Muscle of back (tissue), 11 donors: ENCODE data around the gene SERHL2. TPM values are rescaled to one million over a fixed set of nuclear protein-coding genes. Genes with fewer than 3 reads are reported as not detected.
A peak's percentile ranks its signal among the peaks of the same experiment; 100 is the strongest.
"Not testable (repeated sequence)": the region's sequence is repeated elsewhere in the genome, so short reads cannot be mapped to it uniquely, and the experiment has no call there.

Source experiments
- DNase-seq, 3 donors: peaks; one replicate each; pipeline versions ENCODE4 v3.0.0 to v3.0.0-alpha.2; 2013
- polyA plus RNA-seq, 10 donors: library from polyadenylated mRNA; unstranded; fragments of 120-200 nt; gene quantifications; one replicate each; pipeline ENCODE4 v1.2.1, GENCODE V29; 2013; ENCODE audit not compliant: insufficient read length in 10 of 10

SERHL2 gene
- polyA plus RNA-seq, 10 donors = 2.0 to 6.5 (median 2.9) TPM

DNA sequence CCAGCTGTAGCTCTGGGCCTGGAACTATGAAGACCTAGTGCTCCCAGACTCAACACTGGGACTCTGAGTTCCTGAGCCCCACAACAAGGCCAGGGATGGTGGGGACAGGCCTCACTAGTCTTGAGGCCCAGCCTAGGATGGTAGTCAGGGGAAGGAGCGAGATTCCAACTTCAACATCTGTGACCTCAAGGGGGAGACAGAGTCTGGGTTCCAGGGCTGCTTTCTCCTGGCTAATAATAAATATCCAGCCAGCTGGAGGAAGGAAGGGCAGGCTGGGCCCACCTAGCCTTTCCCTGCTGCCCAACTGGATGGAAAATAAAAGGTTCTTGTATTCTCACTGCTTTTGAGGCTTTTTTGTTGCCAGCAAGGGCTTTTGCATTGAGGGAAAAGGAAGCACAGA, 20.3 kb downstream of the SERHL2 start:
- DNase-seq = not testable (repeated sequence)

DNA sequence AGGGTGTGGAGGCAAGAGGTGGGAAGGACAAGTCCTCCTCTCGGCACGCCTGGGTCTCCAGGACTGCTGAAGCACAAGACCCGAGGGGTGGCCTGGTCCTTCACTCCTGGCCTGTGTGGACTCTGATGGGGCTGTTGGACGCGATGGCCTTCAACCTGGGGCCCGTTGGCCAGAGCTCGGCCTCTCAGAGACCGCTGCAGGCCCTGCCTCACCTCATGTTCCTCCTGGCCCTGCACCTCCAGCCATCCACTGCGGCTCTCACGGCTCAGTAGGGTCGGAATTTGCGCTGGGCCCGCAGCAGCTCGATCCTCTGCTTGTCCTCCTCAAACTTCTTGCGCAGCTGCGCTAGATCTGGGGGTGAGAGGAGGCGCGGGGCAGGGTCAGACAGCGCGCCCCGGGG, 20.7 kb downstream of the SERHL2 start:
- DNase-seq = not testable (repeated sequence)

- not testable (repeated sequence) for DNase-seq
Measured at GRCh38 chr22:42575996-42576574, 22.3 kb downstream of the SERHL2 start.

DNA sequence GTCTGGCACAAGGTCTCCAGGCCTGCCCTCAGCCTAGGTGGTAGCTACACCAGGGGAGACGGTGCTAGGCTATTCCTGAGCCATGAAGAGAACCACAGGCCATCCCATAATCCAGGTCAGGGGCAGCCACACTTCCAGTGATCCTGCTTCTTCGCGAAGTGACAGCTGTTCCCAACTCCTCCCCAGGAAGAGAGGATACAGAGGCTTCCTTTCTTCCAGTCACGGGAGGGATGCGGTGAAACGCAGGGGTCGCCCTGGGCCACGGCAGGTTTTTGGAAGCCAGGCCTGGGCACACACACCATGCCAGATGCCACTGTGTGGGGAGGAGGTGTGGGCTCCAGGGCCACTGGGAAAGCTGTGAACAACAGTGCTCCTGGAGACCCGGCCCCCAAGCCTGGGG, 23.4 kb downstream of the SERHL2 start:
- not testable (repeated sequence) for DNase-seq

GRCh38 chr22:42577623-42578240, 24.0 kb downstream of the SERHL2 start:
- DNase-seq = no peak

DNA sequence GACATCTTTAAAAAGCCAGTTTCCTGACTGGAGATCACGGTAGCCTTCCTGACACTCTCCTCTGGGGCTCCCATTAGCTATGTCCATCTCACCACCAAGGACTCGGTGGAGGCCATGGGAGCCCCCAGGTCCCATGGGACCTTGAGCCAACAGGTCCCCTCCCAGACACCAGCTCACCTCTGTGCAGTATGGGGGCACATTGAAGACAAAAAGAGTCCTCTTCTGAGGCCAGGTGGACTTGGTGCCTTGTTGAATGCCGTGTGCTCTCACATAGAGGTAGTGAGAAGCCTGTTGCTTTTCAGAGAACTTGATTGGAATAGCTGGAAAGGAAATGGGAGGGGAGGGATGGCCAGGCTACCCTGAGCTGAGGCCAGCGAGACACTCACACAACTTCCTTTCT, 26.3 kb downstream of the SERHL2 start:
- not testable (repeated sequence) for DNase-seq

DNA sequence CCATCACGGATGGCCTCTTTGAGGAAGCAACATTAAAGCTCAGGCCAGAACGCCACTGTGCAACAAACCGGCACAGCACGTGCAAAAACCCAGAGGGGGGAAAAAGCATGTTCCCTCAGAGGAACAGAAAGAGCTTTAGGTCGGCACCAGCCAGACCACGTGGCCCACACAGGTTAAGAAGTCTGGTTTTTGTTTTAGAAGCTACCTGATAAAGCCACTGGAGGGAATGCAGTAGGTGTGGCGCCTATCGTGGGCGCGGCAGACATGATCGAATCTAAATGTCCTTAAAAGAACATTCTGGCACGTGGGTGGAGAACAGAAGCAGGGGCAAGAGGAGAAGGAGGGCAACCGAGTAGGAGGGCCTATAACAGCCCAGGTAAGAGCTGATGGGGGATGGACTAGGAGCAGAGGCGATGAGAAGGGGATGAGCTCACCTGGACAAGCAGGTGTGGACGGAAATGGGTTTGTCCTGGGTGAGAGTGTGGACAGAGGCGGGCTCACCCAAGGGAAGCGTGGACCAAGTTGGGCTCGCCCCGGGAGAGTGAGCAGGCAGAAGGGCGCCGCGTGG, 27.5 kb downstream of the SERHL2 start:
- DNase-seq = not testable (repeated sequence)

- peak; percentile 62 to 93 (median 82) for DNase-seq
Measured at GRCh38 chr22:42581762-42582716, 28.3 kb downstream of the SERHL2 start.

DNA sequence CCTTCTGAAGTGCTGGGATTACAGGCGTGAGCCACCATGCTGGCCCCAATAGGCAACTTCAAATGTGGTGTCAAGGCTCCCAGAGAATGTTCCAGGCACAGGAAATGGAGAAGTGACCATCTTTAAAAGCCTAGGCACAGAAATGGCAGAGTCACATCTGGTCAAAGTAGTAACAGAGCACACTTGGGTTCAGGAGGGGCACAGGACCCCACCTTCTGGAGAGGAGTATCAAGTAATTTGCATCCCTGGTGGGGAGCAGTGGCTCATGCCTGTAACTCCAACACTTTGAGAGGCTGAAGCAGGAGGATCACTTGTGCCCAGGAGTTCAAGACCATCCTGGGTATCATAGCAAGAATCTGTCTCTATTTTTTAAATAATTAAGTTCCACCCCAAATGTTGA, 29.2 kb downstream of the SERHL2 start:
- DNase-seq = no peak

DNA sequence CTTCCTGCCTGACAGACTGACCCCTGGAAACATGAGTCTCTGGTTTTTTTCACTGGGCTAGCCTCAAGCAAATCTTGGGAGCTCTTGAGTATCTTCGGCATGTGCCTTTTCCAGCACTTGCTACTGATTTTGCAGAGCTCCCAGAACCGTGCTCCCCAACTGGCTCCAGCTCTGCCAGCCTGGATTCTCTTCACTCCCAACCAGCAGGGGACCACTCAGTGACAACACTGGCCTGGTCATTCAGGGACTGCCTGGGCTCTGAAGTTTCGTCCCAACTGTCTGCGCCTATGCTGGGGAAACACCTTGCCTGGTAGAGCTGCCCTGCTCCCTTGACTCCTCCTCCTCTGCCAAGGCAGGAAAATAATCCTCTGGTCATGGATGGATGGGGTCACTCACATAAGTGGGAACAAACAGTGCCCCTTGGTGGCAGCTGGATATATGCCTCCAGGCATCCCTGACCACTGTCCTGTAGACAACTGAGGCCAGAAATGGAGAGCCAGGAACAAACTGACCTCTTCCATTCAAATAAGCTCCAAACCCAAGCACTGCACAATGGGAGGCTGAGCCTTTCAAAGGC, 30.7 kb downstream of the SERHL2 start:
- no peak for DNase-seq

DNA sequence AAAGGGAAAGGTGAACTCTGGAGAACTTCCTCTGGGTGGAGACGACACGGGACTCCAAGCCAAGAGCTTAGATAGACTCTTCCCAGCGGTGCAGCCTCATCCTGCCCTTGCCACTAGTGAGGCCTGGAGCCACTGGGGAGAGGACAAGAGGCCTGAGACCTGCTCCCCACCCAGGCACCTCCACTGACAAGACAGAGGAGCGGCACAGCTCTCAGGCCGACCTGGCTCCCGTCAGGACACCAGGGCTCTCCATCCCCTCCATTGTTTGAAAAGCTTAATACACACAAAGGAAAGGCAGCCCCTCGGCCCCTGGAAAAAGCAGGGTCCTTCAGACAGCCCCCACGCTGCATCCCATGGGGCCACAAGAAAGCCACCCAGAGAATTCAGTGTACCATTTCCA, 31.3 kb downstream of the SERHL2 start:
- no peak for DNase-seq

DNA sequence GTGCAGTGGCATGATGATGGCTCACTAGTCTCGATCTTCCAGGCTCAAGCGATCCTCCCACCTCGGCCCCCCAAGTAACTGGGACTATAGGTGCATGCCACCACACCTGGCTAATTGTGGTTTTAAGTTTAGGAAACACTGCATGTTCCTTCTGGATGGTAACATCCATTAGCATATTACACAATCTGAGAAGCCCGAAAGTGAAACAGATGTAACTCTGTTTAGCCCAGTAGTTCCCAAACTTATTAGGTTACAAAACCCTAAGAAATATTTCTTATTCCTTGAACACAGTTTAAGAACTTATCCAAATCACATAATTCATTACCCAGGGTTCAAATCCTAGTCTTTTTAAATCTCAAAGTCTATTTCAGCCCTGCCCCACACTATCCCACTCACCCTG, 32.6 kb downstream of the SERHL2 start:
- DNase-seq = no peak

DNA sequence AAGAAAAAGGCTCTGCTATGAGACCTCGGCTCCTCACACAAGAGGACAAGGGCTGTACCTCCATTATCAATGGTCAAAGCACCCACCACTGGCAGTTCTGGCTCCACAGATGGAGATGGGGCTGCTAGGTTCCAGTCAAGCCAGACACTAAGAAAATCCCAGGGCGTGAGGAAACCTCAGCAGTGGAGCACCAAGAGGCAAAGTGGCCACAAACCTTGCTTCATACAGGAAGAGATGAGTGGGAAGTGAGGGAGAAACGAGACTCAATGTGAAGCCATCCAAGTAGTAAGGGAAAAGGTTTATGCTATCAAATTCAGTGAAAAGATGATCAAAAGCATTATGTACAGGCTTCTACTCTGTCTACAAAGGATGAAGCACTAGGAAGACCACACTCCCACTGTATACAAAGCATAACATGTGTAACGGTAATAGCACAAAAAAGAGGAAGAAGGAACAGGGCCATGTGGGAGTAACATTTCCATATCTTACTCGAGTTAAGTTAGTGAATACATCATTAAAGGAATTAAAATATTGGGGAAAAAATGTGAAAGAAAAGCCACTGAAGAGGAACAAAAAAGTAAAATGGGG, 33.9 kb downstream of the SERHL2 start:
- DNase-seq = no peak

DNA sequence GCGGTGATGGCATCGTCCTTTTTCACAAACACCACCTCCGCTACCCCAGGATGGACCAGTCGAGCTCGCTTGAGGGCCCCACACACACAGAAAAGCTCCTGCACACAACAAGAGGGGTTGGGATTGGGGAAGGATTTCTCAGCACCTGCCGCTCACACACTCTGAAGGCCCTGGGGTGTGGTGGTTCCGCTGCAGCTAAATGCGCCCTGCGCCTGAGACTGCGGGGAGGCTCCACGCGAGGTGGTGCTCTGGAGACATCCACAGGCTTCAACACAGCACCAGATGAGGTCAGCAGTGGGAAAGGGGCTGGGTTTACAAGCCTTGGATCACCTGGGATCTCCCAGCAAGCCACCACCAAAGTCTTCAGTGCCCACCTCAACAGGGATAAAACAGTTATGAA, 38.2 kb downstream of the SERHL2 start:
- no peak for DNase-seq

GRCh38 chr22:42595434-42595833, 41.7 kb downstream of the SERHL2 start:
- DNase-seq = no peak

GRCh38 chr22:42596336-42596735, 42.6 kb downstream of the SERHL2 start:
- DNase-seq = peak in 2 of 3 donors; percentile 65 to 85

GRCh38 chr22:42596863-42597530, 43.2 kb downstream of the SERHL2 start:
- no peak for DNase-seq

DNA sequence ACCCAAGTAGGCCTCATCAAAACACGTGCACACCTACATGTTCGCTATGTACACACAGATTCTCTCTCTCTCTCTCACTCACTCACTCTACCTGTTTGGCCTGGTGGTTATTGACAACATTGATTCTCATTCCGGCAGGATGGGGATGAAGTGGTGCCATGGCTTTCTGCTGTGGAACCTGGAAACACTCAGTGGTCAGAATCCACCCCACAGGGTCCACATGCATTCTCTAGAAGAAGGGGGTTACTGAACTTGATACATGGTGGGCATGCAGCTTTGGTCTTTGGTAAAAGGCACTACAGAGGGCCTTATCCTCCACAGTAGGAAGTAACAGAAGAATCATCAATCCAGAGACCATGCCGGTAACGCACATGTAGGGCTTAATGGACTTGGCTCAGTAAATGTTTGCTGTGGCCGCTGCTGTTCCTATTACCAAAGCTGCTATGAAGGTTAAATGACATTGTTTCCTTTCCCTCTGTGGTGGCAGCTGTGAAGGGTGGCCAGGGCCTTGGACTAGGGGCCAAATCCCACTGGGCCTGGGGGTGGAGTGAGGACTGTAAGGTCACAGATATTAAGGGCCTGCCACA, 48.2 kb downstream of the SERHL2 start:
- DNase-seq = no peak

DNA sequence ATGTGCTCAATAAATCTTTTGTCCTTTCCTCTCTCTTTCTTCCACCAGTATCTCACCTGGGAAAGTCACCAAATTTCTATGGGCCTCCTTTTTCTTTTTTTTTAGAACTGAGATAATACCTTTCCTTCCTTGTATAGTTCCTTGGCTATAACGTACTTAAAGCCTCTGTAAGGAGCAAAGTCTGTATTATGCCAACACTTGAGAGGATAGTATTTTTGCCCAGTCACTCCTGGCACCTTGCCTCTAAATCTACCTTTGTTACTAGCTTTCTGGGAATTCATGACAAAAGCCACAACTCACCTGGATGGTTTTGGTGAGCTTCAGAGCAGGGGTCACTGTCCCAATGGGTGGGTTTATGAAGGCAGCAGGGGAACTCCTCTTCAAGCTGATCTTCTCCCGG, 48.7 kb downstream of the SERHL2 start:
- DNase-seq = no peak

DNA sequence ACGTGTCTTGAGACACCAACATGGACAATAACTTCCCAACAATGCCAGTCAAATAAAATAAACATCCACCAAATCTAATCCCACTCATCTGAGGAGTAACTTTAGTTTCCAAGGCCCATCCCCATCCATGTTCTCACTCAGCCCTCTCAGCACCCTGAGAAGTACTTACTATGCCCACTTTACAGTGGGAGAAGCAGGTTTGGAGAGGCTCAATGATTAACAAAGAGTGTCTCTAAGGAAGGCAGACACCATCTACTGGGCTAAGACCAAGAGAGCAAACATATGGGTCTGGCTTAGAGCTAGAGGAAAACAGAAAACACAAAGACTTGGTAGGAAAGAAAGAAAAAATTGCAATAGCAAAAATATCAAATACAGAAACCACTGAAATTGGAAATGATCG, 49.7 kb downstream of the SERHL2 start:
- DNase-seq = no peak

- no peak for DNase-seq
Measured at GRCh38 chr22:42604403-42604802, 50.6 kb downstream of the SERHL2 start.
